GM12801 (cell line): ENCODE measurements around the gene CLDN15.

Experiments
- CTCF ChIP-seq: IDR thresholded peaks from one replicate; pipeline ENCODE4 v1.5.1; 2011; ENCODE audit warnings: control low read depth; ENCODE audit not compliant: insufficient read length; ENCODE audit errors: extremely low read depth

The CLDN15 gene

DNA sequence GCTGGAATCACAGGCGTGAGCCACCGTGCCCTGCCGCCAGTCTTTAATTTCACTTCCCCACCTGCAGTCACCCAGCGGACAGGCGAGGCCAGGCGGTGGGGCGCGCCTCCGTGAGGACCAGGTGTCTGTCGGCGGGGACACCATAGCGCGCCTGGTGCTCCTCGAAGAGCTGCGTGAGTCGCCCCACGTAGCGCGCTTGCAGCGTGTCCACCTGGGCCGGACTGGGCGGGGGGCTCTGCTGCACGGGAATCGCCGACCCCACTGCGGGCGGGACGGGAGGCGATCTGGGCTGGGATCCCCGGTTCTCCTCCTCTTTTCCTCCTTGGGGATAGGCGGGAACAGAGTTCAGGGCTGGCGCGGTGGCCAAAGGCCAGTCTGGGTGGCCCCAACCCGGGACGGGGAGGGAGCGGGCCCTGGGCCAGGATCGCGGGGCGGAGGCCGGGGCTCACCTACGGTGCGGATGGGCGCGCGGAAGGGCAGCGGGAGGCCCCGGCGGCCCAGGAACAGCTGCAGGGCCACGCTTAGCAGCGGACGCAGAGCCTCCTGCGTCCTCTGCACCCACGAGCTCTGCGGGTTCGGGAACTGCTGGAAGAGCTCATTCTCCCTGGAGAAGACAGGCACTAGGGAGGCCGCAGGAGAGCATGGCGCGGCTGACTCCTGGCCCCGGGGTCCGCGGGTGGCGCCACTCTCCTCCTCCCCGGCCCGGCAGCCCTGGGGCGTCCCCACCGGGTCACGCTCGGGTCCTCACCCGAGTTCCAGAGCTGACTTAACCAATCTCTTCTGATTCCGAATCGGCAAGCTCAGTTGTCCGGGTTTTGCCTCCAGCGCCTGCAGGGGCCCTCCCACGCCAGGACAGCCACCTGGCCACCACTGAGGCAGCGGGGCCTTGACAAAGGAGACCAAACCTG is 35.7 kb downstream of the CLDN15 start:
- no peak for TF ChIP-seq CTCF

DNA sequence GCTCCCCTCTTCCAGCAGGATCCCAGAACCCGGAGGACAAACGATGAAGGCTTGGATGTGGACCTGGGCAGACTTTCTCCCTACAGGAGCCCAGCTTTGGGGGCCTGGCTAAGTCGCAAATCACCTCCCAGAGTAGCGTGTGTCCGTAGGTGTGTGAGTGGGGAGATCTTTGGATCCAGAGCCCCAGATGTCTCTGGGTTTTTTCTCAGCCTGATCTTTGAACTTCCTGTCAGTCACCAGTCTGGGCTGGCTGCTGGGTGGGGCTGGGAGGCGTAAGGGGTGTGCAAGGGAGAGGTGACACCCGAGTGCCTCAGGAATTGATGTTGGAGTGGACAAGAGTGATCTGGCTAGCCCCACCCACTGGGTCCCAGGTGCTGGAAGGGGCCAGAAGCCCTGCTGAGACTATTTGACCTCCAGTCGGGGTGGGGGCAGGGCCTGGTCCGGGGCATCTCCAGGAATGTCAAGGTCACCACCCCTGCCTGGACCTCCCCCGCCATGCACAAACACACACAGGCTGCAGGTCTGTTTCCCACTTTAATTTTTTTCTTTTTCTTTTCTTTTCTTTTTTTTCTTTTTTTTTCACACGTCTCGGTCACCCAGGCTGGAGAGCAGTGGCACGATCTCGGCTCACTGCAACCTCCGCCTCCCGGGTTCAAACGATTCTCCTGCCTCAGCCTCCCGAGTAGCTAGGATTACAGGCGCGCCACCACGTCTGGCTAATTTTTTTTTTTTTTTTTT is 36.6 kb downstream of the CLDN15 start, which contains the start of gene MOGAT3:
Gene MOGAT3 (minus strand): TSS at position 175 of the 738 bp plus-strand sequence. CDS start 182 bp downstream, outside the sequence.
- TF ChIP-seq CTCF: no peak

DNA sequence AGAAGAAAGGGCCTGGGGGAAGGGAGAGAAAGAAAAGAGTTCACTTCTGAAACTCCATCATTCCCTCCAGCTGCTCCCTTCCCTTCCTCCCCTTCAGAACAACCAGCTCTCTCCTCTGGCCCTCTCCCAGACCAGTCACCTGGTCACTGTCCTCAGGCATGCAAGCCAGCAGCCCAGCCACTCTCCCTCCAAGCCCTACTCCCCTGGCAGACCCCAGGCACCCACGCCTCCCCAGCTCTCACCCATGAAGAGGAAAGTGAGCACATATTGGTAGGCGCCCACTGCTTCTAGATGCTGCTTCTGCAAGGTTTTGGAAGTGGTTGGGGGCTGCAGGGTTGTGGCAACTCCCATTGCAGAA is 37.1 kb downstream of the CLDN15 start:
- TF ChIP-seq CTCF: no peak

DNA sequence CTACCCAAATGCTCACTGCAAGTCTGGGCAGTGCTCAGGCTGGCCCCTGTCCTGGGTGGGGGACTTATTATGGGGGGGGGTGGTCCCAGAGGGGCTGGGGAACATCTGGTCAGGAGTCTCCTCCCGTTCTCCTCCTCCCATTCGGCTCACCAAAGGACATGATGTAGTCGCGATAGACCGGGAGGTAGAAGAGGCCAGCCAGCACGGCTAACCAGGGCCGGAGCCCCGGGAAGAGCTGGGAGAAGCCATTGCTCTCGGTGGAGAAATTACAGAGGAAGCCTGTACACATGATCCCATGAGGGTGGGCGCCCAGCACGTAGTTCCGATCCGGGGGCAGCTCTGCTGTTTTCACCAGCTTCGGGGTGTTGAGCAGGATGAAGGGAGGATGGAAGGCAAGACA is 39.1 kb downstream of the CLDN15 start:
- TF ChIP-seq CTCF: no peak

GRCh38 chr7:101197991-101198390 is 39.6 kb downstream of the CLDN15 start:
- no peak for TF ChIP-seq CTCF

DNA sequence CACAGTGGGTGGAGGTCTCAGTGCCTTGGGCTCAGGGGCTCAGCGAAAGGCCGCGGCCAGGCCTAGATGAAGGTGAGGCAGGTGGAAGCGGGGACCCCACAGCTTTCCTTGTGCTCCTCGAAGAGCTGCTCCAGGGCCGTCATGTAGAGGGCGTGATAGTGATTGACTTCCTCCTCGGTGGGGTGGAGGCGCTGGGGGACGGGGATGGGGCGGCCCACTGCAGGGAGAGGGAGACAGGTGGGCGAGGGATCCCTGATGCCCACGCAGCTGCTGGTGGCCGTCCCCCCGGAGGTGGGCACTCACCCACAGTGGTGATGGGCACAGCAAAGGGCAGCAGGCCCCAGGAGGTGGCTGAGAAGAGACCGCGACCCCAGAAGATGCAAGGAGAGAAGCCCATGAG is 41.7 kb downstream of the CLDN15 start:
- TF ChIP-seq CTCF: no peak

- no peak for TF ChIP-seq CTCF
Observed at GRCh38 chr7:101189109-101189508, 48.5 kb downstream of the CLDN15 start.
